DND-41 (cell line): ENCODE data around the gene RGS18.
"Not testable (repeated sequence)": the region's sequence is repeated elsewhere in the genome, so short reads cannot be mapped to it uniquely, and the experiment has no call there.

Experiments
- ATAC-seq: fragments of 200-7000 bp; cut with Tn5 transposase; 3 replicates; pipeline ENCODE4 v1.9.1; 2021; ENCODE audit warnings: low read depth; ENCODE audit not compliant: insufficient read depth
- DNase-seq: peaks from one replicate; pipeline ENCODE4 v3.0.0-alpha.2; 2020
- H2AFZ ChIP-seq: 2 replicates; pipeline ENCODE4 v1.6.0; 2012; ENCODE audit warnings: low read depth, low read length
- H3K27ac ChIP-seq: 2 replicates; pipeline ENCODE4 v1.5.1; 2012; ENCODE audit warnings: low read length, inconsistent platforms
- H3K27me3 ChIP-seq: fragments of 200-600 bp; sonication (generic); 2 replicates; pipeline ENCODE4 v1.6.0; 2012; ENCODE audit warnings: low read length, mild to moderate bottlenecking, inconsistent platforms; ENCODE audit not compliant: insufficient read depth, poor library complexity
- H3K36me3 ChIP-seq: 2 replicates; pipeline ENCODE4 v1.5.1; 2012; ENCODE audit warnings: low read length, inconsistent platforms; ENCODE audit not compliant: insufficient read depth
- H3K4me1 ChIP-seq: 2 replicates; pipeline ENCODE4 v1.5.1; 2012; ENCODE audit warnings: mild to moderate bottlenecking, low read length; ENCODE audit not compliant: insufficient read depth
- H3K4me2 ChIP-seq: 2 replicates; pipeline ENCODE4 v1.6.0; 2012; ENCODE audit warnings: mild to moderate bottlenecking, moderate library complexity, low read length, inconsistent platforms; ENCODE audit not compliant: insufficient read depth
- H3K4me3 ChIP-seq, 2 experiments: fragments of 200-600 bp in 1 of 2; shearing (Covaris generic) in 1 of 2; 2 replicates each; pipeline ENCODE4 v1.5.1; 2012 to 2016; ENCODE audit warnings: inconsistent platforms in 2 of 2, low read length in 2 of 2, mild to moderate bottlenecking in 2 of 2, low read depth in 1 of 2, moderate library complexity in 1 of 2
- H3K79me2 ChIP-seq: 2 replicates; pipeline ENCODE4 v1.6.0; 2012; ENCODE audit warnings: low read length, inconsistent platforms; ENCODE audit not compliant: insufficient read depth
- H3K9ac ChIP-seq: 2 replicates; pipeline ENCODE4 v1.6.0; 2012; ENCODE audit warnings: low read depth, mild to moderate bottlenecking, inconsistent platforms, low read length, moderate library complexity
- H3K9me3 ChIP-seq: 2 replicates; pipeline ENCODE4 v1.5.1; 2012; ENCODE audit warnings: low read length, moderate library complexity, mild to moderate bottlenecking, inconsistent platforms; ENCODE audit not compliant: insufficient read depth, severe bottlenecking
- H4K20me1 ChIP-seq: 2 replicates; pipeline ENCODE4 v1.6.0; 2012; ENCODE audit warnings: low read length; ENCODE audit not compliant: insufficient read depth
- EZH2 ChIP-seq: IDR thresholded peaks from 3 replicates; pipeline ENCODE4 v1.6.1; 2012; ENCODE audit warnings: borderline replicate concordance, low read depth, mild to moderate bottlenecking, moderate library complexity, low read length, inconsistent platforms; ENCODE audit not compliant: severe bottlenecking
- TF ChIP-seq, protein P1 (sequence below): IDR thresholded peaks from 2 replicates; pipeline ENCODE4 v1.5.1; 2012; ENCODE audit warnings: borderline replicate concordance, low read length, moderate library complexity, mild to moderate bottlenecking; ENCODE audit not compliant: poor library complexity, severe bottlenecking; ENCODE audit errors: extremely low read depth

RGS18 gene

DNA sequence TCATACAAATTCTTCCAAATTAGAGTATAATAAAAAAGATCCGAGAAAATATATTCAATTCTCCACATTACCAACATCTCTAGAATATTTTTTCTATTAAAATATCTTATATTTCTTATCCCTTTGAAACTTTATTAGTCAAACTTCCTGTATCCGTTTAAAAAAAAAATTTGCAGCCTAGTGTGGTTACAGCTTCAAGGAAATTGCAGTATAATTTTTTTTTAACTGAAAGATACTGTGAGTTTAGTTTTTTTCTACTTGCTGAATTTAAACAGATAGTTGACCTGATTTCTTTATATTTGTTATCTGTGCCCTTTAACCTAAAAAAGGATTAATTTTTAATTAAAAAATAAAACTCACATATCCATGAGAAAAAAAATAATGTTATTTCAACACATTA, 1.5 kb downstream of the RGS18 start:
- H4K20me1 ChIP-seq = no peaks in the 10 kb centered on the region
- H3K4me3 ChIP-seq = peak overlapping the region; percentile 15 to 50; a peak in 2 of 4 replicates
- TF ChIP-seq, protein P1, sequence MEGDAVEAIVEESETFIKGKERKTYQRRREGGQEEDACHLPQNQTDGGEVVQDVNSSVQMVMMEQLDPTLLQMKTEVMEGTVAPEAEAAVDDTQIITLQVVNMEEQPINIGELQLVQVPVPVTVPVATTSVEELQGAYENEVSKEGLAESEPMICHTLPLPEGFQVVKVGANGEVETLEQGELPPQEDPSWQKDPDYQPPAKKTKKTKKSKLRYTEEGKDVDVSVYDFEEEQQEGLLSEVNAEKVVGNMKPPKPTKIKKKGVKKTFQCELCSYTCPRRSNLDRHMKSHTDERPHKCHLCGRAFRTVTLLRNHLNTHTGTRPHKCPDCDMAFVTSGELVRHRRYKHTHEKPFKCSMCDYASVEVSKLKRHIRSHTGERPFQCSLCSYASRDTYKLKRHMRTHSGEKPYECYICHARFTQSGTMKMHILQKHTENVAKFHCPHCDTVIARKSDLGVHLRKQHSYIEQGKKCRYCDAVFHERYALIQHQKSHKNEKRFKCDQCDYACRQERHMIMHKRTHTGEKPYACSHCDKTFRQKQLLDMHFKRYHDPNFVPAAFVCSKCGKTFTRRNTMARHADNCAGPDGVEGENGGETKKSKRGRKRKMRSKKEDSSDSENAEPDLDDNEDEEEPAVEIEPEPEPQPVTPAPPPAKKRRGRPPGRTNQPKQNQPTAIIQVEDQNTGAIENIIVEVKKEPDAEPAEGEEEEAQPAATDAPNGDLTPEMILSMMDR = no peak
- TF ChIP-seq EZH2 = no peak
- no peaks in the 10 kb centered on the region for H3K27me3 ChIP-seq
- DNase-seq (no peak), ATAC-seq (peak; percentile 58)
- peaks cover 64% of the 10 kb centered on the region for H3K4me1 ChIP-seq
- H3K79me2 ChIP-seq = peaks cover 23% of the 10 kb centered on the region
- H3K36me3 ChIP-seq = peaks cover 28% of the 10 kb centered on the region
- H3K9me3 ChIP-seq = peaks cover 18% of the 10 kb centered on the region
- peak overlapping the region; percentile 51 for H3K4me2 ChIP-seq
- H2AFZ ChIP-seq = no peak overlapping the region
- H3K27ac ChIP-seq = peak overlapping the region; percentile 96
- H3K9ac ChIP-seq = peak overlapping the region; percentile 72

DNA sequence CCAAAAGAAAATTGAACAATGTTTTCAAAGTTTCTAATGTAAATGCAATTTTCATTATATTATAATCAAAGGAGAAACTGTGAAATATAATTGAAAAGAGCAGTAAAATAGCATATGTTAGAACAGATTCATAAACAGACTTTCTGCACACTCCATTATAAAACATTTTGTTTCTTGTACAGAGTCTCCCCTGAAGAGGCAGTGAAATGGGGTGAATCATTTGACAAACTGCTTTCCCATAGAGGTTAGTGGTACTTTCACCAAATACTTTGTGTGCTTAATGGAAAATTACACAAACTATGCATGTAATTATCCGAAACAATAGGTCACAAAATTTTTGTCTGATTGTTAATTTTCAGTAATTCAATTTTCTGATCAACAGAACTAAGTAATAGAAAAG, 1.9 kb downstream of the RGS18 start:
- peak overlapping the region; percentile 96 for H3K27ac ChIP-seq
- DNase-seq = no peak
- TF ChIP-seq EZH2 = no peak
- TF ChIP-seq, protein P1 = no peak

DNA sequence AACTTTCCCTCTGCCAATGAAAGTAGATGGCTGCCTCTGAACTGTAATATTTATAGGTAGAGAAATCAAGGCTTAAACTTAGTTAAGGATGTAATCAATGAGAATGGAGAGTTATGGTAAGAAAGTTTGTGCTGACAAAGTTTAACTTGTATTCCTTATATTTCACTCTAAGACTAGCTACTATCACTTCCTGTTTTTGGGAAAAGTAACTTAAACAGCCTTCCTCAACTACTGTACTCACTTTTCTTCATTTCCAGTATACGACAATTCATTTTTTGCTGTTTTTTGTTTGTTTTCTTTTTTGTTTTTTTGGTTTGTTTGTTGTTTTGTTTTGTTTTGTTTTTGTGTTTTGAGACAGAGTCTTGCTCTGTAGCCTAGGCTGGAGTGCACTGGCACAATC, 3.7 kb downstream of the RGS18 start:
- Histone ChIP-seq H3K79me2 (peaks cover 23% of the 10 kb centered on the region), H3K27ac (peak overlapping the region; percentile 96), H3K9ac (peak overlapping the region; percentile 72; the same call in 1 of the 2 replicates), H3K4me1 (peaks cover 72% of the 10 kb centered on the region), H3K4me3 (peak overlapping the region in 1 of 2 experiments; percentile 22; a peak in 1 of 4 replicates), H2AFZ (no peak overlapping the region), H4K20me1 (no peaks in the 10 kb centered on the region), H3K9me3 (peaks cover 23% of the 10 kb centered on the region), H3K27me3 (no peaks in the 10 kb centered on the region), H3K4me2 (peak overlapping the region; percentile 51; the same call in 1 of the 2 replicates), H3K36me3 (peaks cover 34% of the 10 kb centered on the region)
- TF ChIP-seq, protein P1 = no peak
- no peak for TF ChIP-seq EZH2
- ATAC-seq (no peak), DNase-seq (no peak)

More for the DNA sequence above, 1.9 kb downstream of the RGS18 start:
- H3K4me3 ChIP-seq = peak overlapping the region; percentile 15 to 50; a peak in 3 of 4 replicates
- H3K79me2 ChIP-seq = peaks cover 23% of the 10 kb centered on the region
- H3K36me3 ChIP-seq = peaks cover 32% of the 10 kb centered on the region
- no peaks in the 10 kb centered on the region for H3K27me3 ChIP-seq
- H3K9ac ChIP-seq = peak overlapping the region; percentile 72
- peaks cover 64% of the 10 kb centered on the region for H3K4me1 ChIP-seq
- peak overlapping the region; percentile 7; the same call in 1 of the 2 replicates for H2AFZ ChIP-seq
- peak; percentile 72 for ATAC-seq
- H3K4me2 ChIP-seq = peak overlapping the region; percentile 51
- H4K20me1 ChIP-seq = no peaks in the 10 kb centered on the region
- H3K9me3 ChIP-seq = peaks cover 22% of the 10 kb centered on the region

DNA sequence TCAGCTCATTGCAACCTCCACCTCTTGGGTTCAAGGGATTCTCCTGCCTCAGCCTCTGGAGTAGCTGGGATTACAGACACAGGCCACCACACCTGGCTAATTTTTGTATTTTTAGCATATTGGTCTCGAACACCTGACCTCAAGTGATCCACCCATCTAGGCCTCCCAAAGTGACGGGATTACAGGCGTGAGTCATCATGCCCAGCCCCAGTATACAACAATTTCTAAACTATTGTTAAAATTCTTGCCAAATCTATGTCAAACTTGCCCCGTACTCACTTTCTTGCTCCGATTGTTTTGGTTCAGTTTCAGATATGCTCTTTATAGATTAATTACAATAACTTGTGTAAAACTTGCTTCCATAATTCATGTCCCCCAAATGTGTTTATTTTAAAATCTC, 4.1 kb downstream of the RGS18 start:
- DNase-seq = no peak
- peaks cover 34% of the 10 kb centered on the region for H3K36me3 ChIP-seq
- peak overlapping the region; percentile 96 for H3K27ac ChIP-seq
- no peaks in the 10 kb centered on the region for H4K20me1 ChIP-seq
- H3K9ac ChIP-seq = no peak overlapping the region
- peaks cover 23% of the 10 kb centered on the region for H3K9me3 ChIP-seq
- peaks cover 23% of the 10 kb centered on the region for H3K79me2 ChIP-seq
- TF ChIP-seq, protein P1 = no peak
- TF ChIP-seq EZH2 = no peak
- H3K27me3 ChIP-seq = no peaks in the 10 kb centered on the region
- H2AFZ ChIP-seq = no peak overlapping the region
- H3K4me1 ChIP-seq = peaks cover 72% of the 10 kb centered on the region
- ATAC-seq = no peak
- H3K4me2 ChIP-seq = peak overlapping the region; percentile 51; the same call in 1 of the 2 replicates
- 0 out of 4 replicates have a peak overlapping the region, but pooled peaks of 1 of the 2 experiments have one; percentile 22 for H3K4me3 ChIP-seq

DNA sequence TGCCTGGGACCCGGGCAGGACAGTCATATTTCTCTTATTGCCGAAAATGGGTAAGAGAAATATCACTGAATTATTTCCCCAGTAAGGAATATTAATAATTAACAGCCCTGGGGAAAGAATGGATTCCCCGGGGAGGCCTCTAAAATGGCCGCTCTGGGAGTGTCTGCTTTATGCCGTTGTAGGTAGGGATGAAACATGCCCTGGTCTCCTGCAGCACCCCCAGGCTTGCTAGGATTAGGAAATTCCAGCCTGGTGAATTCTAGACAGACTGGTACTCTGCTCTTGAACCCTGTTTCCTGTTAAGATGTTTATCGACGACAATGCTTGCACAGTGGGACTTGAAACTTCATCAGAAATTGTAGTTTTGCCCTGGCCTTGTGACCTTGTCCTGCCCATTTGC, 6.7 kb downstream of the RGS18 start:
- peaks cover 23% of the 10 kb centered on the region for H3K79me2 ChIP-seq
- H3K4me2 ChIP-seq, H3K27ac ChIP-seq, ATAC-seq, H3K4me3 ChIP-seq, H2AFZ ChIP-seq, DNase-seq, H4K20me1 ChIP-seq, H3K27me3 ChIP-seq, H3K9ac ChIP-seq: not testable (repeated sequence)
- H3K9me3 ChIP-seq = peaks cover 23% of the 10 kb centered on the region
- H3K4me1 ChIP-seq = peaks cover 79% of the 10 kb centered on the region
- H3K36me3 ChIP-seq = peaks cover 34% of the 10 kb centered on the region
